Fibroblast of peridontal ligament (primary cell): Measurements from ENCODE around the gene ERN1.

ENCODE experiments used
- DNase-seq: peaks from one replicate; pipeline ENCODE4 v3.0.0-alpha.2; 2010; ENCODE audit errors: extremely low read depth

Gene ERN1

GRCh38 chr17:64157669-64158180 lies 27.8 kb upstream of the ERN1 start:
- DNase-seq: no peak

- no peak for DNase-seq
These were observed 26.7 kb upstream of the ERN1 start for GRCh38 chr17:64156670-64157069.

GRCh38 chr17:64155751-64156544 lies 26.0 kb upstream of the ERN1 start:
- peak; percentile 27 for DNase-seq

GRCh38 chr17:64155129-64155528 lies 25.2 kb upstream of the ERN1 start:
- no peak for DNase-seq

GRCh38 chr17:64154717-64155116 lies 24.8 kb upstream of the ERN1 start:
- no peak for DNase-seq

- DNase-seq: no peak
These were observed 24.4 kb upstream of the ERN1 start for GRCh38 chr17:64154313-64154695.

GRCh38 chr17:64153565-64154312 lies 23.8 kb upstream of the ERN1 start:
- DNase-seq: no peak

GRCh38 chr17:64152428-64153125 lies 22.6 kb upstream of the ERN1 start:
- no peak for DNase-seq

GRCh38 chr17:64151016-64151368 lies 21.0 kb upstream of the ERN1 start:
- no peak for DNase-seq

- DNase-seq: peak; percentile 71
These were observed 20.5 kb upstream of the ERN1 start for GRCh38 chr17:64150237-64151015.

GRCh38 chr17:64149196-64149595 lies 19.3 kb upstream of the ERN1 start:
- DNase-seq: no peak

GRCh38 chr17:64148699-64149098 lies 18.8 kb upstream of the ERN1 start:
- no peak for DNase-seq

GRCh38 chr17:64148017-64148631 lies 18.2 kb upstream of the ERN1 start:
- peak; percentile 19 for DNase-seq

GRCh38 chr17:64147110-64148016 lies 17.4 kb upstream of the ERN1 start:
- peak; percentile 31 for DNase-seq

GRCh38 chr17:64146418-64147109 lies 16.6 kb upstream of the ERN1 start:
- peak; percentile 74 for DNase-seq

- DNase-seq: peak; percentile 100
These were observed 15.9 kb upstream of the ERN1 start for GRCh38 chr17:64145751-64146417.

- no peak for DNase-seq
These were observed 15.4 kb upstream of the ERN1 start for GRCh38 chr17:64145375-64145750.

- DNase-seq: no peak
These were observed 9.6 kb upstream of the ERN1 start for GRCh38 chr17:64139542-64139941.

- no peak for DNase-seq
These were observed 8.5 kb upstream of the ERN1 start for GRCh38 chr17:64138441-64138840.
